ENCODE results near the gene BRAT1. TPM values are rescaled to one million over a fixed set of nuclear protein-coding genes. Genes with fewer than 3 reads are reported as not detected.

The BRAT1 gene
- total RNA-seq, 2 experiments from 2014 or later: 44.7 to 52.0 TPM

DNA sequence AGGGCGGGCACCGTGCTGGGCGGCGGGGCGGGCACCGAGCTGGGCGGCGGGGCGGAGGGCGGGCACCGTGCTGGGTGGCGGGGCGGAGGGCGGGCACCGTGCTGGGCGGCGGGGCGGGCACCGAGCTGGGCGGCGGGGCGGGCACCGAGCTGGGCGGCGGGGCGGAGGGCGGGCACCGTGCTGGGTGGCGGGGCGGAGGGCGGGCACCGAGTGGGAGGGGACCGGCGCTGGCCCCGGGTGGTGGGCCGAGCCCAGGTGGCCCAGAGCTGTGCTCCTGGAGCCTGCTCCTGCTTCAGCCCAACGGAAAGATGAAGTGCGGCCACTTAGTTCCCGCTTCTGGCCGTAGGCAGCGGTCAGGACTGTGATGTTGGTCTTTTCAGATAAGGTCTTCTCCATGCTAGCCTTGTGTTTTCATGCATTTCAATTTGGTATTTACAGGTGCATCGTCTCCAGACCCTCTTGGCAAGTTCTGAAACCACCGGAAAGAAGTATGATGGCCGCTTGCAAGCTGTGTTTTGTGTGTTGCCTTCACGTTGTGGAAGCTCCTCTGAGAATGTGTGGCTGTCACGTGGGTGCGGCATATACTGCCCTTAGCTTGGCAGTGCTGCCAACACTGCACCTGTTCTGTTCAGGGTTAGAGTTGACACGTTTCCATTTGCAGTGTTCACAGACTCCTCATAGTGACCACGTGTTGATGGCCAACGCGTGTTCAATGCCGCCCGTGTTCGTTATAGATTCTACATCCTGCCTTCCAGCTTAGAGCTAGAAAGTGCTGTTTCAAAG, 28.7 kb upstream of the BRAT1 start:
- H3K9me3 ChIP-seq (ENCODE audit: low read length): no peaks in the 10 kb centered on the region
- no peak for TF ChIP-seq CTCF (conservative IDR thresholded peaks at IDR 0.05; ENCODE audit: low read length)
- no peak for TF ChIP-seq EZH2phosphoT487 (IDR thresholded peaks at IDR 0.05; ENCODE audit: borderline replicate concordance, low read depth, low read length)
- H3K9me2 ChIP-seq (ENCODE audit: insufficient read depth, low read length): no peaks in the 10 kb centered on the region
- H2AFZ ChIP-seq (ENCODE audit: low read length): no peak overlapping the region
- H3K27ac ChIP-seq (ENCODE audit: low read depth, low read length, poor library complexity, severe bottlenecking): no peak overlapping the region
- no peaks in the 10 kb centered on the region for H3K79me2 ChIP-seq (ENCODE audit: insufficient read depth, low read depth, low read length)
- no peaks in the 10 kb centered on the region for H3K36me3 ChIP-seq (ENCODE audit: insufficient read depth, low read length)
- DNase-seq (ENCODE audit: low spot score): no peak
- no peak overlapping the region for H3K4me2 ChIP-seq (ENCODE audit: low read length)
- H3K4me1 ChIP-seq (ENCODE audit: insufficient read depth, low read length, poor library complexity, severe bottlenecking): peaks cover 6% of the 10 kb centered on the region
- no peak overlapping the region for H3K4me3 ChIP-seq (ENCODE audit: low read depth, low read length, poor library complexity, severe bottlenecking)
- no peaks in the 10 kb centered on the region for H4K20me1 ChIP-seq (ENCODE audit: insufficient read depth, low read length)
- CTCF ChIA-PET (ENCODE audit: unreplicated experiment): interaction anchor here (0.6 kb wide), 1 partner anchor 29 kb away, joined by 3 read pairs; no protein-coding TSS in a partner anchor
- BruUV-seq (replicated peaks): no TSS peak
- intact Hi-C loops (cut with micrococcal nuclease; ENCODE audit: unreplicated experiment): no loop called here
- POLR2A ChIA-PET: interaction anchor here (0.5 kb wide), 2 partner anchors 126 to 633 kb away, joined by 3 to 7 read pairs; no protein-coding TSS in a partner anchor

DNA sequence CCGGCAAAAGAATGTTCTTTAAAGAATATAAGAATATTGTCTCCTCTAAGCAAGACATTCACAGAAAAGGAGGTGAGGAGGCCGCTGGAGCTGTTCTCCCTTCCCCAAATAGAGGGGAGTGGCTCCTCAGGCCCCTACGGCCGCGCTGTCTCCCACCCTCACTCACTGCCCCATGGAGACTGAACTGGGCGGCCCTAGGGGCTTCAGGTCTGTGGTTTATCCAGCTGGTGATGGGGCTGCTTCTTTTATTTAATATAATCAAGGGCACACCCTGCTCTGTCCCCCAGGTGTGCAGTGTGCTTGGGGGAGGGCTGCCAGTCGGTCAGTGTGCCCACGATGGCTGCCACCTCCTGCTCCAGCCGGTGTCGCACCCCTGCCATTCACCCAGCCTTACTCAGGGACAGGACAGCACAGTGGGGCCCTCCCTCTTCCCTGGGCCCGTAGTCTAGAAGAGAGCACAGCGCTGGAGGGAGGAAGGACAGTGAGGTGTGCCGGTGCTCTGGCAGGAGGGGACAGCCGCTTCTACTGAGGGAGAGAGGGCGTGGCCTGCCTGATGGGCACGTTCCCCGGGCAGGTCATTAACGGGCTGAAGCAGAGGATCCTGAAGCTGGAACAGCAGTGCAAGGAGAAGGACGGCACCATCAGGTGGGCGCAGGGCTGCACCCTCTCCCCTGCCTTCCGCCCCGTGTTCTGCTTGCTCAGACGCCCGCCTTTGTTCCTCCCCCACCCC, 26.8 kb upstream of the BRAT1 start:
- no peaks in the 10 kb centered on the region for H3K9me3 ChIP-seq (ENCODE audit: low read length)
- H3K36me3 ChIP-seq (ENCODE audit: insufficient read depth, low read length): no peaks in the 10 kb centered on the region
- H3K4me3 ChIP-seq (ENCODE audit: low read depth, low read length, poor library complexity, severe bottlenecking): no peak overlapping the region
- H3K4me1 ChIP-seq (ENCODE audit: insufficient read depth, low read length, poor library complexity, severe bottlenecking): peaks cover 6% of the 10 kb centered on the region
- DNase-seq (ENCODE audit: low spot score): no peak
- H3K9me2 ChIP-seq (ENCODE audit: insufficient read depth, low read length): no peaks in the 10 kb centered on the region
- ChIA-PET POLR2A (no interaction called here), CTCF (ENCODE audit: unreplicated experiment) (no interaction called here)
- H3K79me2 ChIP-seq (ENCODE audit: insufficient read depth, low read depth, low read length): no peaks in the 10 kb centered on the region
- no peak for TF ChIP-seq EZH2phosphoT487 (IDR thresholded peaks at IDR 0.05; ENCODE audit: borderline replicate concordance, low read depth, low read length)
- TF ChIP-seq CTCF (conservative IDR thresholded peaks at IDR 0.05; ENCODE audit: low read length): no peak
- no TSS peak for BruUV-seq (replicated peaks)
- intact Hi-C loops (cut with micrococcal nuclease; ENCODE audit: unreplicated experiment): no loop called here
- H4K20me1 ChIP-seq (ENCODE audit: insufficient read depth, low read length): no peaks in the 10 kb centered on the region
- no peak overlapping the region for H2AFZ ChIP-seq (ENCODE audit: low read length)
- H3K4me2 ChIP-seq (ENCODE audit: low read length): no peak overlapping the region
- no peak overlapping the region for H3K27ac ChIP-seq (ENCODE audit: low read depth, low read length, poor library complexity, severe bottlenecking)
